Effector memory CD4-positive, alpha-beta T cell (primary cell): ENCODE measurements around the gene NPC2.

Experiments used
- DNase-seq, 3 donors: peaks; one replicate each; pipeline ENCODE4 v3.0.0-alpha.2; 2020
- H3K27ac ChIP-seq: 2 replicates; pipeline ENCODE4 v1.7.0; 2013; ENCODE audit warnings: mild to moderate bottlenecking, low read length, moderate library complexity; ENCODE audit not compliant: insufficient read depth, poor library complexity, severe bottlenecking
- H3K27me3 ChIP-seq: replicated peaks from 2 replicates; pipeline ENCODE4 v1.7.0; 2013; ENCODE audit warnings: mild to moderate bottlenecking, low read length; ENCODE audit not compliant: insufficient read depth, control insufficient read depth, poor library complexity, severe bottlenecking
- H3K36me3 ChIP-seq: 2 replicates; pipeline ENCODE4 v1.7.0; 2013; ENCODE audit warnings: mild to moderate bottlenecking, low read length, moderate library complexity; ENCODE audit not compliant: control insufficient read depth, insufficient read depth
- H3K4me1 ChIP-seq: 2 replicates; pipeline ENCODE4 v1.7.0; 2013; ENCODE audit warnings: low read length, mild to moderate bottlenecking; ENCODE audit not compliant: control insufficient read depth, insufficient read depth, poor library complexity, severe bottlenecking
- H3K4me3 ChIP-seq: 2 replicates; pipeline ENCODE4 v1.7.0; 2013; ENCODE audit warnings: low read length, low read depth, mild to moderate bottlenecking; ENCODE audit not compliant: insufficient read depth, poor library complexity, severe bottlenecking
- H3K9me3 ChIP-seq: 2 replicates; pipeline ENCODE4 v1.7.0; 2013; ENCODE audit warnings: mild to moderate bottlenecking, low read length, moderate library complexity; ENCODE audit not compliant: control insufficient read depth

Gene NPC2

GRCh38 chr14:74504412-74504811, 11.3 kb upstream of the NPC2 start:
- no peak overlapping the region for H3K4me3 ChIP-seq
- H3K27ac ChIP-seq = no peak overlapping the region
- H3K36me3 ChIP-seq = no peaks in the 10 kb centered on the region
- H3K9me3 ChIP-seq = no peaks in the 10 kb centered on the region
- DNase-seq = no peak
- peaks cover 2% of the 10 kb centered on the region for H3K4me1 ChIP-seq
- H3K27me3 ChIP-seq = no peaks in the 10 kb centered on the region

- no peak overlapping the region for H3K4me3 ChIP-seq
- no peaks in the 10 kb centered on the region for H3K36me3 ChIP-seq
- H3K4me1 ChIP-seq = peaks cover 2% of the 10 kb centered on the region
- no peaks in the 10 kb centered on the region for H3K9me3 ChIP-seq
- H3K27me3 ChIP-seq = no peaks in the 10 kb centered on the region
- DNase-seq = no peak
- no peak overlapping the region for H3K27ac ChIP-seq
These were observed 10.8 kb upstream of the NPC2 start for GRCh38 chr14:74503938-74504335.

GRCh38 chr14:74503291-74503937, 10.3 kb upstream of the NPC2 start:
- no peaks in the 10 kb centered on the region for H3K9me3 ChIP-seq
- no peak overlapping the region for H3K4me3 ChIP-seq
- H3K4me1 ChIP-seq = peaks cover 2% of the 10 kb centered on the region
- no peaks in the 10 kb centered on the region for H3K27me3 ChIP-seq
- DNase-seq = no peak
- H3K27ac ChIP-seq = no peak overlapping the region
- H3K36me3 ChIP-seq = no peaks in the 10 kb centered on the region

GRCh38 chr14:74502236-74503019, 9.3 kb upstream of the NPC2 start:
- peaks cover 2% of the 10 kb centered on the region for H3K4me1 ChIP-seq
- H3K9me3 ChIP-seq = no peaks in the 10 kb centered on the region
- no peaks in the 10 kb centered on the region for H3K36me3 ChIP-seq
- no peaks in the 10 kb centered on the region for H3K27me3 ChIP-seq
- no peak overlapping the region for H3K4me3 ChIP-seq
- no peak overlapping the region for H3K27ac ChIP-seq
- DNase-seq = no peak

GRCh38 chr14:74501691-74502090, 8.6 kb upstream of the NPC2 start:
- Histone ChIP-seq H3K9me3 (no peaks in the 10 kb centered on the region), H3K4me3 (no peak overlapping the region), H3K27ac (no peak overlapping the region), H3K4me1 (peaks cover 2% of the 10 kb centered on the region), H3K27me3 (no peaks in the 10 kb centered on the region), H3K36me3 (no peaks in the 10 kb centered on the region)
- no peak for DNase-seq

- Histone ChIP-seq H3K27ac (no peak overlapping the region), H3K27me3 (no peaks in the 10 kb centered on the region), H3K4me1 (peaks cover 2% of the 10 kb centered on the region), H3K9me3 (no peaks in the 10 kb centered on the region), H3K4me3 (no peak overlapping the region), H3K36me3 (peaks cover under 1% of the 10 kb centered on the region)
- no peak for DNase-seq
These were observed 8.1 kb upstream of the NPC2 start for GRCh38 chr14:74501135-74501614.

GRCh38 chr14:74500417-74501134, 7.5 kb upstream of the NPC2 start:
- DNase-seq = no peak
- Histone ChIP-seq H3K9me3 (no peaks in the 10 kb centered on the region), H3K4me3 (no peak overlapping the region), H3K27me3 (no peaks in the 10 kb centered on the region), H3K27ac (no peak overlapping the region), H3K36me3 (peaks cover 5% of the 10 kb centered on the region), H3K4me1 (peaks cover 5% of the 10 kb centered on the region)

GRCh38 chr14:74495356-74495755, 2.3 kb upstream of the NPC2 start:
- no peak overlapping the region for H3K27ac ChIP-seq
- no peak overlapping the region for H3K4me3 ChIP-seq
- DNase-seq = no peak

GRCh38 chr14:74493343-74494261, 497 bp upstream of the NPC2 start, which contains the start of gene ISCA2:
ISCA2 (plus strand) TSS chr14:74493765; CDS start chr14:74493775, 10 bp downstream.
- H3K4me3 ChIP-seq = peak within 1 kb of the TSS; percentile 96
- peaks cover 5% of the 10 kb centered on the region for H3K36me3 ChIP-seq
- peak; percentile 99 to 100 (median 99) for DNase-seq
- peaks cover 14% of the 10 kb centered on the region for H3K4me1 ChIP-seq
- peak within 1 kb of the TSS; percentile 77 for H3K27ac ChIP-seq
- no peaks in the 10 kb centered on the region for H3K27me3 ChIP-seq
- no peaks in the 10 kb centered on the region for H3K9me3 ChIP-seq

More at GRCh38 chr14:74495356-74495755, 2.3 kb upstream of the NPC2 start:
- Histone ChIP-seq H3K9me3 (no peaks in the 10 kb centered on the region), H3K4me1 (peaks cover 14% of the 10 kb centered on the region), H3K36me3 (peaks cover 5% of the 10 kb centered on the region), H3K27me3 (no peaks in the 10 kb centered on the region)
